ENCODE measurements around the gene DMRT1. TPM values are rescaled to one million over a fixed set of nuclear protein-coding genes. Genes with fewer than 3 reads are reported as not detected.

The DMRT1 gene
- polyA plus RNA-seq, 1 experiment = not detected

DNA sequence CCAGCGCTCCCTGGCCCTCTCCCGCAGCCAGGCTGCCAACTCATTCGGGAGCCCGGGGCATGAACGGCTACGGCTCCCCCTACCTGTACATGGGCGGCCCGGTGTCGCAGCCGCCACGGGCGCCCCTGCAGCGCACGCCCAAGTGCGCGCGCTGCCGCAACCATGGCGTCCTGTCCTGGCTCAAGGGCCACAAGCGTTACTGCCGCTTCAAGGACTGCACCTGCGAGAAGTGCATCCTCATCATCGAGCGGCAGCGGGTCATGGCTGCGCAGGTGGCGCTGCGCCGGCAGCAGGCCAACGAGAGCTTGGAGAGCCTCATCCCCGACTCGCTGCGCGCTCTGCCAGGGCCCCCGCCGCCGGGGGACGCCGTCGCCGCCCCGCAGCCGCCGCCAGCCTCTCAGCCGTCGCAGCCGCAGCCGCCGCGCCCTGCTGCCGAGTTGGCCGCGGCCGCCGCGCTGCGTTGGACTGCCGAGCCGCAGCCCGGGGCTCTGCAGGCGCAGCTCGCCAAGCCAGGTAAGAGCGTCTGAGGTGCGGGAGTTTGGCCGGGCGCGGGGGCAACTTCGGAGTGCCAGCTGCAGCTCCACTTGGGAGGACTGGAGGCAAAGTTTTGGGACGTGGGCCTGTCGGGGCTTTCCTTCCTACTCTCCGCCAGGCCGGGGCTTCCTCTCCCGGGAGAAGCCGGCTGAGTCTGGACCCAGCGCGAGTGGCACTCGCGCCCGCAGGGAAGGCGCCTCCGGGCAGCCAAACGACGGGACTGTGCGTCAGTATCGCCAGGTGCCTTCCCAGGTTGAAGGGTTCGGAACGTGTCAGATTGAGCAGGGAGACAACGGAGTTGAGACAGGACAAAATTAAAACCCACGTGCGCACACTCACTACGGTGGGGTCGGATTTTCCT, 135.7 kb downstream of the DMRT1 start:
- H3K36me3 ChIP-seq (ENCODE audit: control insufficient read depth, insufficient read depth, low read length) = no peaks in the 10 kb centered on the region
- peaks cover 38% of the 10 kb centered on the region for H3K27me3 ChIP-seq (ENCODE audit: control insufficient read depth, insufficient read depth, low read length)
- no peak for DNase-seq (ENCODE audit: low read depth)
- CTCF ChIA-PET = no interaction called here
- POLR2A ChIA-PET = no interaction called here
- TF ChIP-seq, protein P1, sequence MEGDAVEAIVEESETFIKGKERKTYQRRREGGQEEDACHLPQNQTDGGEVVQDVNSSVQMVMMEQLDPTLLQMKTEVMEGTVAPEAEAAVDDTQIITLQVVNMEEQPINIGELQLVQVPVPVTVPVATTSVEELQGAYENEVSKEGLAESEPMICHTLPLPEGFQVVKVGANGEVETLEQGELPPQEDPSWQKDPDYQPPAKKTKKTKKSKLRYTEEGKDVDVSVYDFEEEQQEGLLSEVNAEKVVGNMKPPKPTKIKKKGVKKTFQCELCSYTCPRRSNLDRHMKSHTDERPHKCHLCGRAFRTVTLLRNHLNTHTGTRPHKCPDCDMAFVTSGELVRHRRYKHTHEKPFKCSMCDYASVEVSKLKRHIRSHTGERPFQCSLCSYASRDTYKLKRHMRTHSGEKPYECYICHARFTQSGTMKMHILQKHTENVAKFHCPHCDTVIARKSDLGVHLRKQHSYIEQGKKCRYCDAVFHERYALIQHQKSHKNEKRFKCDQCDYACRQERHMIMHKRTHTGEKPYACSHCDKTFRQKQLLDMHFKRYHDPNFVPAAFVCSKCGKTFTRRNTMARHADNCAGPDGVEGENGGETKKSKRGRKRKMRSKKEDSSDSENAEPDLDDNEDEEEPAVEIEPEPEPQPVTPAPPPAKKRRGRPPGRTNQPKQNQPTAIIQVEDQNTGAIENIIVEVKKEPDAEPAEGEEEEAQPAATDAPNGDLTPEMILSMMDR (IDR thresholded peaks at IDR 0.05; ENCODE audit: insufficient read depth, low read depth, low read length) = no peak
- no peak overlapping the region for H3K4me3 ChIP-seq (ENCODE audit: low read depth, low read length)

- no peak overlapping the region for H3K4me3 ChIP-seq (ENCODE audit: low read depth, low read length)
- POLR2A ChIA-PET = no interaction called here
- DNase-seq (ENCODE audit: low read depth) = no peak
- no peaks in the 10 kb centered on the region for H3K36me3 ChIP-seq (ENCODE audit: control insufficient read depth, insufficient read depth, low read length)
- TF ChIP-seq, protein P1 (IDR thresholded peaks at IDR 0.05; ENCODE audit: insufficient read depth, low read depth, low read length) = no peak
- peaks cover 29% of the 10 kb centered on the region for H3K27me3 ChIP-seq (ENCODE audit: control insufficient read depth, insufficient read depth, low read length)
- CTCF ChIA-PET = no interaction called here
These were observed 136.6 kb downstream of the DMRT1 start for GRCh38 chr9:977838-978830.

DNA sequence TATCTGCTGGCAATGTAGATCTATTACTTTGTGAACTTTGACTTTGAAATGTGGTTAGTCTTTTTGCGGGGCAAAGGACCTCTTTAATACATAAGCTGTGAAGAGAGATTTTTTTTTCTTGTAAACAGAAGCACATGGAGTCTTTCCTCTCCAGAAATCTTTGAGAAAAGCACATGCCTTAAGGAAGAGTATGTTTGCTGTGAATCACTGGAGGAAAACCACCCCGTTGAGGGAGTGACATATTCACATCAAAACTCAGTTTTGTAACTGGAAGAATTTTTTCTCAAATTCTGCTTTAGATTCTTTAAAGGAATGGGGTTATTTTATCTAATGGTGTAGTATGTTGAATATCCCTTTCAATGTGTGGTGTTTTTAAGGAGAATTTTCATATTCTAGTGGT, 138.5 kb downstream of the DMRT1 start:
- Histone ChIP-seq H3K27me3 (ENCODE audit: control insufficient read depth, insufficient read depth, low read length) (peaks cover 20% of the 10 kb centered on the region), H3K4me3 (ENCODE audit: low read depth, low read length) (no peak overlapping the region), H3K36me3 (ENCODE audit: control insufficient read depth, insufficient read depth, low read length) (no peaks in the 10 kb centered on the region)
- TF ChIP-seq, protein P1 (IDR thresholded peaks at IDR 0.05; ENCODE audit: insufficient read depth, low read depth, low read length) = no peak
- ChIA-PET CTCF (no interaction called here), POLR2A (no interaction called here)
- no peak for DNase-seq (ENCODE audit: low read depth)

GRCh38 chr9:980640-981039, 139.1 kb downstream of the DMRT1 start:
- Histone ChIP-seq H3K4me3 (ENCODE audit: low read depth, low read length) (no peak overlapping the region), H3K27me3 (ENCODE audit: control insufficient read depth, insufficient read depth, low read length) (peaks cover 14% of the 10 kb centered on the region), H3K36me3 (ENCODE audit: control insufficient read depth, insufficient read depth, low read length) (no peaks in the 10 kb centered on the region)
- TF ChIP-seq, protein P1 (IDR thresholded peaks at IDR 0.05; ENCODE audit: insufficient read depth, low read depth, low read length) = no peak
- ChIA-PET POLR2A (no interaction called here), CTCF (no interaction called here)
- no peak for DNase-seq (ENCODE audit: low read depth)

DNA sequence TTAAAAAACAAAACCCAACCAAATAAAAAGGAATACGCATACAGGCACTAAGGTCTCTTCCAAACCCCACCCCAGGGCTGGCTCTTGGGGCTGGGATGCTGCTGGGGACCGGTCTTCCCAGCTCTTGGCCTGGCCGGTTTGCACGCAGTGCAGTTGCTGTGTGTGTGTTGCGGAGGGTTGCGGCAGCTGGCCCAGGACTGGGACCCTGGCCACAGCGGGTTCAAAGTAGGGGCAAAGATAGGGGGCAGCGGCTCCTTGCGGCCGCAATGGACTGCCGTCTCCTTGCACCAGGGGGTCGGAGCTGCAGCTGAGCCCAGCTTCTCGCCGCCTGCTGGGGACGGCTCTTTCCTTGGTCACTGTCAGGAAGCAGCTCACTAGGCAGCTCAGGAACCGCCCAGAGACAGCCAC, 140.0 kb downstream of the DMRT1 start:
- no peaks in the 10 kb centered on the region for H3K36me3 ChIP-seq (ENCODE audit: control insufficient read depth, insufficient read depth, low read length)
- no peak for DNase-seq (ENCODE audit: low read depth)
- H3K4me3 ChIP-seq (ENCODE audit: low read depth, low read length) = no peak overlapping the region
- TF ChIP-seq, protein P1 (IDR thresholded peaks at IDR 0.05; ENCODE audit: insufficient read depth, low read depth, low read length) = no peak
- peaks cover 9% of the 10 kb centered on the region for H3K27me3 ChIP-seq (ENCODE audit: control insufficient read depth, insufficient read depth, low read length)
- ChIA-PET POLR2A (no interaction called here), CTCF (interaction anchor here (1.1 kb wide), 1 partner anchor 87 kb away, joined by 3 read pairs; no protein-coding TSS in a partner anchor)

All from BJ (cell line).